Endothelial cell of umbilical vein (primary cell): ENCODE measurements around the gene TMEM164. TPM values are rescaled to one million over a fixed set of nuclear protein-coding genes. Genes with fewer than 3 reads are reported as not detected.
A peak's percentile ranks its signal among the peaks of the same experiment; 100 is the strongest.

ENCODE experiments used
- Bru-seq: library from RNA; stranded (reverse); fragments of 400-500 nt; gene quantifications from one replicate; lab custom pipeline; 2021; lab: Mats Ljungman, UMichigan
- BruChase-seq, 2 experiments: library from RNA; stranded (reverse); fragments of 400-500 nt; gene quantifications; one replicate each; lab custom pipeline; 2021; lab: Mats Ljungman, UMichigan
- BruUV-seq: library from RNA; stranded (reverse); fragments of 400-500 nt; replicated peaks from 2 replicates; lab custom pipeline; 2021; lab: Mats Ljungman, UMichigan
- CTCF ChIA-PET: fragments of 300-600, 350-600 bp; sonication (Branson Sonifier 250); formaldehyde crosslinking; loops from one replicate; lab custom pipeline; 2021; ENCODE audit warnings: antibody characterized with exemption, inconsistent platforms; lab: Charles Lee
- POLR2A ChIA-PET: fragments of 300-600, 350-600 bp; sonication (Branson Sonifier 250); formaldehyde crosslinking; loops from one replicate; lab custom pipeline; 2021; ENCODE audit warnings: antibody characterized with exemption, inconsistent platforms; lab: Charles Lee
- DNase-seq: peaks from one replicate; pipeline ENCODE4 v3.0.0-alpha.2; 2011; ENCODE audit warnings: low read depth, low spot score
- FAIRE-seq: peaks from 2 replicates; lab custom pipeline; 2011; peaks lifted over from hg19 to GRCh38; lab: Jason Lieb, UNC
- H2AFZ ChIP-seq: 2 replicates; pipeline ENCODE4 v1.6.0; 2012; ENCODE audit warnings: low read depth, low read length, control low read depth, inconsistent platforms
- H3K27ac ChIP-seq: 2 replicates; pipeline ENCODE4 v1.5.1; 2011; ENCODE audit warnings: low read depth, mild to moderate bottlenecking, control low read depth, low read length, moderate library complexity; ENCODE audit not compliant: insufficient read depth
- H3K27me3 ChIP-seq, 2 experiments: 2 replicates each; pipeline versions ENCODE4 v1.6.0 to v1.6.1; 2011; ENCODE audit warnings: low read length in 2 of 2, mixed read lengths in 1 of 2; ENCODE audit not compliant: control insufficient read depth in 2 of 2, insufficient read depth in 2 of 2
- H3K36me3 ChIP-seq, 2 experiments: 2 replicates in 1 of 2; 3 replicates in 1 of 2; pipeline ENCODE4 v1.5.1; 2011; ENCODE audit warnings: low read length in 2 of 2, mild to moderate bottlenecking in 1 of 2, moderate library complexity in 1 of 2; ENCODE audit not compliant: control insufficient read depth in 2 of 2, insufficient read depth in 2 of 2; ENCODE audit errors: extremely low read depth in 1 of 2
- H3K4me1 ChIP-seq: 3 replicates; pipeline ENCODE4 v1.5.1; 2011; ENCODE audit warnings: mild to moderate bottlenecking, low read length; ENCODE audit not compliant: control insufficient read depth, insufficient read depth; ENCODE audit errors: extremely low read depth
- H3K4me2 ChIP-seq: 2 replicates; pipeline ENCODE4 v1.6.1; 2011; ENCODE audit warnings: low read length, control low read depth, mixed read lengths; ENCODE audit not compliant: insufficient read depth
- H3K4me3 ChIP-seq, 3 experiments: fragments of 200-600 bp in 1 of 3; sonication (generic), shearing (Covaris generic) in 1 of 3; replicated peaks in 1 of 3; 2 replicates each; pipeline ENCODE4 v1.5.1; 2011 to 2016; ENCODE audit warnings: control low read depth in 3 of 3, low read length in 3 of 3, mild to moderate bottlenecking in 2 of 3, inconsistent platforms in 1 of 3, low read depth in 1 of 3, moderate library complexity in 1 of 3; ENCODE audit not compliant: insufficient read depth in 1 of 3
- H3K79me2 ChIP-seq: 2 replicates; pipeline ENCODE4 v1.6.0; 2012; ENCODE audit warnings: low read length, inconsistent platforms; ENCODE audit not compliant: control insufficient read depth, insufficient read depth
- H3K9ac ChIP-seq: replicated peaks from 2 replicates; pipeline ENCODE3; 2011; ENCODE audit warnings: low read length, control low read depth; ENCODE audit not compliant: insufficient read depth; ENCODE audit errors: extremely low read depth
- H3K9me1 ChIP-seq: replicated peaks from 3 replicates; pipeline ENCODE4 v1.6.0; 2011; ENCODE audit warnings: mild to moderate bottlenecking, low read length; ENCODE audit not compliant: control insufficient read depth, insufficient read depth; ENCODE audit errors: extremely low read depth
- H3K9me3 ChIP-seq: replicated peaks from 2 replicates; pipeline ENCODE4 v1.5.1; 2012; ENCODE audit warnings: low read length, inconsistent platforms; ENCODE audit not compliant: control insufficient read depth, insufficient read depth
- H4K20me1 ChIP-seq: replicated peaks from 2 replicates; pipeline ENCODE3; 2011; ENCODE audit warnings: mild to moderate bottlenecking, low read length; ENCODE audit not compliant: control insufficient read depth, insufficient read depth; ENCODE audit errors: extremely low read depth
- CTCF ChIP-seq, 2 donors: IDR thresholded peaks; 1 replicate in 1 of 2; 2 replicates in 1 of 2; pipeline ENCODE4 v1.5.1; 2011; ENCODE audit warnings: low read length in 2 of 2, mild to moderate bottlenecking in 2 of 2, moderate library complexity in 2 of 2, control low read depth in 1 of 2, inconsistent platforms in 1 of 2, low read depth in 1 of 2; ENCODE audit not compliant: insufficient read depth in 1 of 2; ENCODE audit errors: extremely low read depth in 1 of 2
- EZH2 ChIP-seq: IDR thresholded peaks from 2 replicates; pipeline ENCODE4 v1.6.1; 2012; ENCODE audit warnings: borderline replicate concordance, low read depth, mild to moderate bottlenecking, moderate library complexity, low read length, inconsistent platforms; ENCODE audit not compliant: severe bottlenecking
- FOS ChIP-seq: IDR thresholded peaks from 2 replicates; pipeline ENCODE4 v1.6.1; 2011; ENCODE audit warnings: mild to moderate bottlenecking, low read length, moderate library complexity, borderline replicate concordance; ENCODE audit not compliant: insufficient read depth
- GATA2 ChIP-seq: IDR thresholded peaks from 2 replicates; pipeline ENCODE4 v1.7.0; 2011; ENCODE audit warnings: low read depth, mild to moderate bottlenecking, moderate library complexity, mixed read lengths, low read length; ENCODE audit not compliant: insufficient read length, insufficient read depth
- JUN ChIP-seq: IDR thresholded peaks from 2 replicates; pipeline ENCODE4 v1.6.1; 2011; ENCODE audit warnings: borderline replicate concordance, low read depth; ENCODE audit not compliant: insufficient read length, insufficient read depth
- MYC ChIP-seq: IDR thresholded peaks from one replicate; pipeline ENCODE4 v1.6.1; 2011; ENCODE audit warnings: mild to moderate bottlenecking, low read depth, low read length
- POLR2A ChIP-seq: IDR thresholded peaks from 2 replicates; pipeline ENCODE4 v1.6.1; 2012; ENCODE audit warnings: low read depth, mild to moderate bottlenecking, control low read depth, low read length
- POLR2AphosphoS5 ChIP-seq: IDR thresholded peaks from 2 replicates; pipeline ENCODE4 v1.6.1; 2012; ENCODE audit warnings: low read depth, mild to moderate bottlenecking, control low read depth, low read length, moderate library complexity; ENCODE audit not compliant: insufficient read depth
- dilution Hi-C: fragments of 300-500 bp; cut with MboI; formaldehyde crosslinking; loops from one replicate; pipeline ENCODE4 v1.15.0; 2019; ENCODE audit warnings: low sequenced_read_pairs; ENCODE audit not compliant: extremely low pct_ligation_motif_present
- intact Hi-C: fragments of 100-400 bp; cut with micrococcal nuclease; formaldehyde crosslinking; loops from one replicate; pipeline ENCODE4 v1.10.0; 2022
- long read RNA-seq: library from polyadenylated mRNA; stranded (forward); transcript quantifications from one replicate; pipeline ENCODE4 v2.0.0, GENCODE V29; 2021
- polyA minus RNA-seq, 3 experiments: library from RNA; depleted of rRNA, polyadenylated mRNA; stranded (reverse); fragments of >200 nt; gene quantifications; 1 replicate in 1 of 3; 2 replicates in 2 of 3; pipeline ENCODE4 v1.2.3, GENCODE V29; 2011
- polyA plus RNA-seq, 4 experiments: library from polyadenylated mRNA; depleted of rRNA in 3 of 4; stranded (reverse) in 3 of 4; unstranded in 1 of 4; fragments of >200 nt; gene quantifications; 2 replicates each; pipeline versions ENCODE4 v1.2.1 to v1.2.3, GENCODE V29; 2011 to 2012; ENCODE audit warnings: missing spikeins in 1 of 4
- total RNA-seq: library from RNA; stranded (reverse); gene quantifications from 2 replicates; pipeline ENCODE4 v1.2.3, GENCODE V29; 2021
- TF ChIP-seq, protein P1 (sequence below): IDR thresholded peaks from 2 replicates; pipeline ENCODE4 v1.6.1; 2011; ENCODE audit not compliant: insufficient read depth, insufficient read length

Gene TMEM164
- total RNA-seq (22.2 and 25.1 TPM in 2 replicates), polyA plus RNA-seq (11.1 and 12.8 TPM in 2 replicates), polyA minus RNA-seq (23.5 and 26.4 TPM in 2 replicates), Bru-seq, nascent RNA (percentile 67 among the genes with signal in this experiment), BruChase-seq, experiment 1, labeled RNA remaining after a 6-hour chase (percentile 64 among the genes with signal in this experiment), BruChase-seq, experiment 2, labeled RNA remaining after a 2-hour chase (percentile 60 among the genes with signal in this experiment)
- polyA plus RNA-seq (2011; cell fraction: cytosol; rRNA removed): 12.9 and 14.2 TPM in 2 replicates
- 21.0 and 23.6 TPM in 2 replicates for polyA plus RNA-seq (2011; cell fraction: nucleus; rRNA removed)
- polyA plus RNA-seq (2012): 15.8 and 18.4 TPM in 2 replicates
- 14.8 TPM for polyA minus RNA-seq (2011; cell fraction: cytosol; rRNA and poly(A)+ RNA removed)
- polyA minus RNA-seq (2011; cell fraction: nucleus; rRNA and poly(A)+ RNA removed): 14.4 and 17.1 TPM in 2 replicates
- long read RNA-seq, partial matches to known transcripts: 0 of 13 reads
- long read RNA-seq, other reads (novel, unspliced or antisense): 13 of 13 reads

- BruUV-seq: no TSS peak
- CTCF ChIA-PET: interaction anchor here (1.3 to 3.5 kb wide), 4 partner anchors 23 to 289 kb away, joined by 3 to 17 read pairs (median 8); no protein-coding TSS in a partner anchor
- Histone ChIP-seq H3K4me1 (peaks cover 6% of the 10 kb centered on the region), H3K4me2 (peak within 1 kb of the TSS; percentile 67), H3K4me3 (peak within 1 kb of the TSS; percentile 55 to 70 (median 68)), H3K9ac (peak within 1 kb of the TSS; percentile 71), H3K9me1 (no peaks in the 10 kb centered on the region), H3K9me3 (no peaks in the 10 kb centered on the region), H3K27ac (peak within 1 kb of the TSS; percentile 53), H2AFZ (peak within 1 kb of the TSS; percentile 85), H3K27me3 (no peaks in the 10 kb centered on the region), H4K20me1 (no peaks in the 10 kb centered on the region), H3K36me3 (no peaks in the 10 kb centered on the region), H3K79me2 (no peaks in the 10 kb centered on the region)
- intact Hi-C loops (loop anchor here (1.0 to 5.0 kb wide), 5 partner anchors 24 to 145 kb away; no protein-coding TSS in a partner anchor), dilution Hi-C loops (no loop called here)
- DNase-seq (peak; percentile 70), FAIRE-seq (peak; percentile 85)
- TF ChIP-seq POLR2AphosphoS5 (peak; percentile 40), MYC (no peak), GATA2 (no peak), EZH2 (no peak), CTCF (IDR thresholded peaks at IDR 0.05; ENCODE audit: extremely low read depth in 1 of 2, insufficient read depth in 1 of 2, low read depth in 1 of 2, low read length in 2 of 2) (no peak), POLR2A (peak; percentile 80), FOS (no peak), JUN (no peak)
- TF ChIP-seq, protein P1, sequence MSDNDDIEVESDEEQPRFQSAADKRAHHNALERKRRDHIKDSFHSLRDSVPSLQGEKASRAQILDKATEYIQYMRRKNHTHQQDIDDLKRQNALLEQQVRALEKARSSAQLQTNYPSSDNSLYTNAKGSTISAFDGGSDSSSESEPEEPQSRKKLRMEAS: no peak
- POLR2A ChIA-PET: interaction anchor here (0.6 to 1.1 kb wide), 3 partner anchors 40 to 1251 kb away, joined by 3 read pairs; no protein-coding TSS in a partner anchor
Observed at GRCh38 chrX:110002300-110003166, at the start of gene TMEM164. Gene TMEM164 (plus strand): TSS chrX:110003114. CDS start chrX:110003775, 661 bp downstream.
